ENCODE data around the gene KIF7. TPM values are rescaled to one million over a fixed set of nuclear protein-coding genes. Genes with fewer than 3 reads are reported as not detected.

KIF7 gene
- 5.0 TPM in 2 replicates for total RNA-seq

GRCh38 chr15:89654847-89655805 is at the start of gene KIF7:
Gene KIF7 (minus strand): TSS chr15:89655467. CDS start chr15:89652930, 2,537 bp downstream.

DNA sequence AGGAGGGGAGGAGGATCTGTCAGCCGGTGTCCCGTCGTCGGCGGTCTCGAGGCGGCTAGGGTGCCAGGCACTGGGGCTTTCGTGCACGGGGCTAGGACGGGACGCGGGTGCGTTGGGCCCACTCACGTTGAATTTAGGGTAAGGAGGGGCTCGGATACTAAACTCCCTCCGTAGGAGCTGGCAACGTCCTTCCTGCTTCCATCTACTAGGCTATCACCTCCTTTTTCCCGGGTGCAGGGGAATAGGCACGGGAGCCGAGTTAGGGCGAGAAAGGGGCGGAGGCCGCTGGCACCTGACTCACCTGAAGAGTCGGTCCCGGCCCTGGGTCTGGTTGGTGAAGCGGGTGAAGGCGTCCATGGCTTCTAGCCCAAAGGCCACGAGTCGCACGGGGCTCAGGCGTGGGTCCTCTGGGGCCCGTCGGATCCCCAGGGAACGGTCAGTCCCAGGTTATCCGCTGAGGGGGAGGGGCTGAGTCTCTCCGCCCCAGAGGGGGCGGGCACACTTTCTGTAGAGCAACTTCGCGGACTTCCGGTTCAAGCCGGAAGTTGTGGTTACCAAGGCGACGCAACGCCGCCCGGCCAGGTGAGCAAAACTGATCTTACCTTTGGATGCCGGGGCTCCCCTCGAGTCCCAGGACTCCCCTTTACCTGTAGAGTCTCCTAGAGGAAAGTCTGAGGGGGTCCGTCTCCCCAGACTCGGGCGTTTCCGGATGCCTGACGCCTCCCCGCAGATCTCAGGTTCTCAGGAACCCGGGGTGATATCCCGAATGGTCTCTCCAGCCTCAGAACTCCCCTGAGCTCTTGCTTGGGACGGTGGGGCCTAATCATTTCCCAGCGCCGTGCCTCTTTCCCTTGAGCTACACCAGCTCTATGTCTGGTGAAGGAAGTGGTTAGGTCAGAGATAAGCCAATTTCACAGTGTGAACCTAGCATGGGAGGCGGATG is 35.3 kb upstream of the KIF7 start, which contains the start of the genes PEX11A and WDR93:
TSS of gene PEX11A (minus strand) at position 479 of the 943 bp plus-strand sequence. CDS start at position 357, 122 bp downstream.
TSS of gene WDR93 (plus strand) at position 536 of the 943 bp plus-strand sequence. CDS start 10,936 bp downstream, outside the sequence.

GRCh38 chr15:89679212-89679611 is 23.9 kb upstream of the KIF7 start, which contains the start of gene PLIN1:
Gene PLIN1 (minus strand): TSS chr15:89679367. CDS start chr15:89677489, 1,878 bp downstream.

Other genes with a start within 250 kb of the KIF7 start
- gene RHCG, start 158.9 kb downstream of the KIF7 start, total RNA-seq, result not detected in 2 replicates
- 6.0 and 6.7 TPM in 2 replicates for gene TICRR, start 80.0 kb downstream of the KIF7 start, total RNA-seq
- 0.10 TPM in 1 of 2 replicates, not detected in the other for gene PLIN1, start 23.9 kb upstream of the KIF7 start, total RNA-seq
- 1.9 and 2.4 TPM in 2 replicates for gene PEX11A, start 35.3 kb upstream of the KIF7 start, total RNA-seq
- not detected in 2 replicates for gene WDR93, start 35.3 kb upstream of the KIF7 start, total RNA-seq
- gene MESP1, start 95.8 kb upstream of the KIF7 start, total RNA-seq, result 0.34 and 1.1 TPM in 2 replicates
- gene MESP2, start 120.9 kb upstream of the KIF7 start, total RNA-seq, result not detected in 2 replicates
- 48.6 and 51.6 TPM in 2 replicates for gene ANPEP, start 159.4 kb upstream of the KIF7 start, total RNA-seq
- 18.3 and 19.1 TPM in 2 replicates for gene AP3S2, start 238.5 kb upstream of the KIF7 start, total RNA-seq

Data from mammary microvascular endothelial cell (primary cell).